SHP77 (cell line): ENCODE data around the gene DPF1.

Experiments
- DNase-seq, 2 experiments: peaks; one replicate each; lab custom pipeline; 2025; lab: John Stamatoyannopoulos, UW

The DPF1 gene

DNA sequence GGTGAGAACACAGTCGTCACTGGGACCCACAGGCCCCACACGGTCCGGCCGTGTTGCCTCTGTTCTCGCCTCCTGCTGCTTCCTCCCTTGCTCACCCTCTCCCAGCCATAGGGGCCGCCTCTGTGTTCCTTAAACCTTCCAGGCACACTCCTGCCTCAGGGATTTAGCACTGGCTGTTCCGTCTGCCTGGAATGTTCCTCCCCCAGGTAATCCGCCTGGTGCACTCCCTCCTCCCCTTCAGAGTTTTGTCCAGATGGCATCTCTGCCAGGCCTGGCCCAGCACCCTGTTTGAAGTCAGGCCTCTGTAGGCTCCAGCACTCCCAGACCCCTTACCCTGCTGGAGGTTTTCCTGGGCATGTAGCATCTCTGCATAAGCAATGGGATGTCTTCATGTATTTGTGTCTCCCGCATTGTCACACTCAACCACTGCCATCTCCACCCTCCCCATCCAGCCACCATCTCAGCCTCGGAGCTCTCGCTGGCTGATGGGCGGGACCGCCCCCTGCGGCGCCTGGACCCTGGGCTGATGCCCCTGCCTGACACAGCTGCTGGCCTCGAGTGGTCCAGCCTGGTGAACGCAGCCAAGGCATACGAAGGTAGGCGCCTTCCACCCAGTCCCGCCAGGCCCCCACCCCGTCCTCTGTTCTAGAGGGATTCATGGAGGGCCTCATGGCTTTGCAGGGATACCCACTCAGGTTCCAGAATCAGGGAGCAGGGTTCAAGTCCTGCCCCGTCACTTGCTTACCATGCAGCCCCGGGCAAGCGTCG is 25.9 kb downstream of the DPF1 start:
- no peak for DNase-seq

DNA sequence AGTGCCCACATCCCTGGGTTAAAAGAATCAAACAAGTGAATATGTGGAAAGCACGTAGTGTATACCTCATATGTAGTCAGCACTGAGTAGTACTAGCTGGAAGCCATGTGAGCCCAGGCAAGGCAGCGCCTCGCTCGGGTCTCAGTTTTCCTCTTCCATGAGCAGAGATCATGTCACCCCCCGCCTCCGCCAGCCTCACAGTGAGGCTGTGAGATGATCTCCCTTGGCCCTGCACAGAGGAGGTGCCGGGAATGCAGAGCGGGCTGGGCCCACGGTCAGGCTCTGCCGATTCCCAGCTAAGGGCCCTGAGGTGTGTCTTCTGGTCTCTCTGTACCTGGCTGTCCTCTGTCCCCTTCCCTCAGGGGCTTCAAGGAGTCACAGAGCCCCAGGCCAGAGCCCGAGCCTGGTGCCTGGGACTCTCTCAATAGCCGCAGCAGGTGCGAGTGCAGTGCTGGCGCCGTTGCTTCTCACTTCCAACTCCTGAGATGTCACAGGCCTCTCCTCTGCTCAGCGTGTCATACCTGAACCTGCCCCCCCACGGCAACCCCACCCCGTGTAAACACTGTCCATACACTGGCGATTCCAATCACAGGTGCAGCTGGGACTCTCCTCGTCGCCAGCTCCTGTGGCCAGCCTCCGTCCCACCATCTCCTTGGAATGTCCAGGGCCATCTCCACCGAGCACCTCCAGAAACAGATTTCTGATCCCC is 26.9 kb downstream of the DPF1 start:
- DNase-seq, result no peak

DNA sequence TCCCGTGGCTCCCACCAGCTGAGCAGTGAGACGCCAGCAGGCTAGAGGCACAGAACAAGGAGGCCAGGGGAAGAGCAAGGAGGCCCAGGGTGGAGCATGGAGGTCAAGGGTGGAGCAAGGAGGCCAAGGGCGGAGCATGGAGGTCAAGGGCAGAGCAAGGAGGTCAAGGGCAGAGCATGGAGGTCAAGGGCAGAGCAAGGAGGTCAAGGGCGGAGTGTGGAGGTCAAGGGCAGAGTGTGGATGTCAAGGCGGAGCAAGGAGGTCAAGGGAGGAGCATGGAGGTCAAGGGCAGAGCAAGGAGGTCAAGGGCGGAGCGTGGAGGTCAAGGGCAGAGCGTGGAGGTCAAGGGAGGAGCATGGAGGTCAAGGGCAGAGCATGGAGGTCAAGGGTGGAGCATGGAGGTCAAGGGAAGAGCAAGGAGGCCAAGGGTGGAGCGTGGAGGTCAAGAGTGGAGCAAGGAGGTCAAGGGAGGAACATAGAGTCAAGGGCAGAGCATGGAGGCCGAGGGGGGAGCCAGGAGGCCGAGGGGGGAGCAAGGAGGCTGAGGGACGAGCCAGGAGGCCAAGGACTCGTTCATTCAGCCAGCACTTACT is 27.7 kb downstream of the DPF1 start:
- no peak for DNase-seq

DNA sequence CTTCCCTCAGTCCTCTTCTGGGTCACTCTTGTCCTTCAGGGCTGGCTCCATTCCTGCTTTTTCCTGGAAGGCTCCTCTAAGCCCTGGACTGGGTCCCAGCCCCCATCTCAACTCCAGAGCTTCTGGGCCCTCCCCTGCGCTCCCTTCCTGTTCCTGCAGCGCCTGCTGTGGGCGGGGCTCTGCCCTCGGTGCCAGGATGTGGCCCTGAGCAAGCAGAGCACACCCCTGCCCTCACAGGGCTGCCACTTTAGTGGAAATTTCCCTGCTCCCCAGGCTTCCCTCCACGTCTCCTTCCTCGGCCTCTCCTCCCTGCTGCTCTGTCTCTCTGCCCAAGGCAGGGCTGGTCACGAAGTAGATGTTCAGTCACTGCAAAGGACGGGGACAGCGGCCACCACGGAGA is 28.8 kb downstream of the DPF1 start:
- DNase-seq, result no peak

DNA sequence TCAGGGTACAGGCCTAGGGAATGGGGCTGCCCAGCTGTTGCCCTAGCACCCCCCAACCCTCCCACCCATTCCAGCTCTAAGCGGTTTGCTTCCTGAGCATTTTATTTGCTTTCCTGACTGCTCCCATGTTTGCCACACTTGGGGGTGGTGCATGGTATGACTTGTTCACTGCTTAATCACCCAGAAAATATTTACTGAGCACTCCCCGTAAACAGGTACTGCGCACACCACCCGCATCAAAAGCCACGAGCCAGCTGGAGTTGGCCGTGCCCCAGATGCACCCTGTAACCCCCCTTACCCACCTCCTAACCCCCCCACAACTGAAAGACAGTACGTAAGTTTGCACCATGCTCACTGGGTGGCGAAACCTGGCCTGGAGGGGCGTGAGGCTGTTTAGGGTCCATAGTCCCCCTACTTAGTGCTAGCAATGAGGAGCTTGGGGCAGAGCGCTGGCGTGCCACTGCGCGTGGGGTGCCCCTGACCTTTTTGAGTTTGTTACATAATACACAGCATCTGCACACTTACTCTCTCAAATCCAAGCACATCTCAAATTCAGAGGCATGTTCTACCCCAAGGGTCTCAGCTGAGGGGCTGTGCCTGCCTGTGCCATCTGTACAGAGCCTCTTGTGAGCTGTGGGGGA is 29.8 kb downstream of the DPF1 start:
- DNase-seq, result no peak

DNA sequence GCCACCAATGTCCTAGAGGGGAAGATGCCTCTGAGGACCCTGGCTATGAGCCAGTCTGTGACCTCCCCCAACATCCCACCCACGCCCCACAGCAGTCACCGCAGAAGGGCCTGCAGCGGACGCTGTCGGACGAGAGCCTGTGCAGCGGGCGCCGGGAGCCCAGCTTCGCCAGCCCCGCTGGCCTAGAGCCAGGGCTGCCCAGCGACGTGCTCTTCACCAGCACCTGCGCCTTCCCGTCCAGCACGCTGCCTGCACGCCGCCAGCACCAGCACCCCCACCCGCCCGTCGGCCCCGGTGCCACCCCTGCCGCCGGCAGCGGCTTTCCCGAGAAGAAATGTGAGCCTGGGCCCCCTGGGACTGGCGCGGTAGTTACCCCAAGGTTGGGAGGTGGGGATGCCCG is 30.6 kb downstream of the DPF1 start:
- peak; percentile 85 to 95 for DNase-seq

DNA sequence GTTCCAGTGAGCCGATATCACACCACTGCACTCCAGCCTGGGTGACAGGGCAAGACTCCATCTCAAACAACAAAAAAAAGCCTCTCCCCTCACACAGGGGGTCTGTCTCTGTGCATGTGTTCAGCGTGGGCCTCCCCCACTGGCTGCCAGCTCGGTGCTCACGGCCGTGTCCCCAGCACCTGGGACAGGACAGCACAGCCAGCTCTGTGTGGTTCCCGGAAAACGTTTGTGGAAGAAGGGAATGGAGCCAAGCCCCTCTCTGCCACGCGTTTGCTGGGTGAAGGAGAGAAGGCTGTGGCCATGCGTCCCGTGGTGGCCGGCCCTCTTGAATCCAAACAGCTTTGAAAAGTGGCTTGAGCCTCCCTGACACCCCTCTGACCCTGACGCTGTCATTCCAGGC is 32.3 kb downstream of the DPF1 start:
- no peak for DNase-seq

DNA sequence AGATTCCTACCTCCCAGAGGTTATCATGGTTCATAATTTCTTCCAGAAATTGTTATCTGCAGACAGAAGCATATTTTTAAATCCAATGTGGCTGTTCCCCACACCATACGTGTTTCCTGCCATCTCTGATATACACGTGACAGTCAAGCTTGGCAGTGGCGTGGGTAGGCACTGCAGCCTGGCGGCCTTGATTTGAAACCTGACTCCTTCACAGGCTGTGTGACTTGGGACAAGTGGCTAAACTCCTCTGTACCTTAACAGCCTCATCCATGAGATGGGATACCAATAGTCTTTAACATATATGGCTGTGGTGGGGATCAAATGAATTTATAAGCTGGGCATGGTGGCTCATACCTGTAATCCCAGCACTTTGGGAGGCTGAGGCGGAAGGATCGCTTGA is 33.2 kb downstream of the DPF1 start:
- DNase-seq, result no peak

DNA sequence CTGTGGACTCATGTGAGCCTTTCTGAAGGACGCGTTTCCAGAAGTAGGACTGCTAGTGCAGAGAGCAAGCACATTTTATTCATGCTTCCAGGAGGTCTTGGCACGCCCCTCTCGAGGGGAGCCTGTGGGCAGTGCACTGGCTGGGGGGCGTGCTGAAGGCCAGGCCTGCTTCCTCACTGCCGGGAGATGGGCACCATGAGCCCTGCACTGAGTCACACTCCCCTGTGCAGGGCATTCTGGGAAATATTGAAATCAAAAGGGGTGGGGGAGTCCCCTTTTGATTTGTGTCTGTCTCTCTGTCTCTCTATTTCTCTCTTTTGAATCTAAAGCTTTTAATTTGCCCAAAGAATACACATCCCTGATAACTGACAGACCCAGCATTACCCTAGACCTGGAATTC is 34.0 kb downstream of the DPF1 start:
- DNase-seq, result no peak

DNA sequence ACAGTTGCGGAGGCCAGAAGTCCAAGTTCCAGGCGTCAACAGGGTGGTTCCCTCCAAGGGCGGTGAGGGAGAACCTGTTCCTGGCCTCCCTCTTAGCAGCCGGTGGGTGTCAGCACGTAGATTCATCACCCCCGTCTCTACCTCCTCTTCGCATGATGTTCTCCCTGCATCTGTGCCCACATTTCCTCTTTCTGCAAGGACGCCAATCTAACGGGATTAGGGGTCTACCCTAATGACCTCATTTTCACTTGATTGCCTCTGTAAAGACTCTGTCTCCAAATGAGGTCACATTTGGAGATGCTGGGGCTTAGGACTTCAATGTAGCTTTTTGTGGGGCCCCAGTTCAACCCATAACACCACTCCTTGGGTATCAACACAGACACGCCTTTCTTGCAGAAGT is 38.5 kb downstream of the DPF1 start:
- DNase-seq, result no peak

DNA sequence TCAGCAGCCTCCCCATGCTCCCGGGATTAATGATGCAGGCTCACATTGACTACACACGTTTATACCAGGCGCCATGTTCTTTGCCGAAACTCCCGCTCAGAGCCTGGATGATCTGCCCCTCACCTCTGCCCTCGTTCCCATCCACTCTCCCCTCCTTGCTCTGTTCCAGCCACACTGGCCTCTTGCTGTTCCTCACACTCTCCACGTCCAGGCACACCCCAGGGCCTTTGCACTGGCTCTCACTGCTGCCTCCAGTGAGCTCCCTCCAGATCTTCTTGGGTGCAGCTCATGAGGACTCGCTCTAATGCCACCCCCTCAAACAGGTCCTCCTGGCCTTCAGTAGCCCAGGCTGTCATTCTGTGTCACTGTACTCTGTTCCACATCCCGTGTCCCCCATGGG is 39.2 kb downstream of the DPF1 start:
- no peak for DNase-seq

DNA sequence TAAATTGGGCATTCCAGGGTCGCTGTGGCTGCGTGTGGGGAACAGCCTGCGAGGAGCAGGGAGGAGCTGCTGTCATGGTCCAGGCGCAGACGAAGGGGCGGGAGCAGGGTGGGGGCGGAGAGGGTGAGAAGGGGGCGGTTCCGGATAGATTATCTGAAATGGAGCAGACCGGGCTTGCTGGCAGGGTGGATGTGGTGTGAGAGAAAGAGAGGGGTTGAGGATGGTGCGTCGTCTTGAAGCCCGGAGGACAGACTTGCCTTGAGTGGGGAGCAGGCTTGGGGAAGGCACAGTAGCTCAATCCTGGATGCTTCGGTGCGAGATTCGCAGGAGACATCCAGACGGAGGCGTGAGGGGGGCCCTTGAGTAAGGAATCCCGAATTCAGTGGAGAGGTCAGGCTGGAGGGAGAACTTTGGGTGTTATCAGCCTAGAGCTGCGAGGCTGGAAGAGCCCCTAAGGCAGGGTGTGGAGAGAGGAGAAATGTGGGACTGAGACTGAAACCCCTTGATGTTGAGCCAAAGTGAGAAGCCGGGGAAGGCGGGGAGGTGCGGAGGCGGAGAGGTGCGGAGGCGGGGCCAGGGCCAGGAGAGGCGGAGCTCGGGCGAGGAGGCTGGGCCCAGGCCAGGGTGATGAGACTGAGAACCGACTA is 40.6 kb downstream of the DPF1 start:
- no peak for DNase-seq

DNA sequence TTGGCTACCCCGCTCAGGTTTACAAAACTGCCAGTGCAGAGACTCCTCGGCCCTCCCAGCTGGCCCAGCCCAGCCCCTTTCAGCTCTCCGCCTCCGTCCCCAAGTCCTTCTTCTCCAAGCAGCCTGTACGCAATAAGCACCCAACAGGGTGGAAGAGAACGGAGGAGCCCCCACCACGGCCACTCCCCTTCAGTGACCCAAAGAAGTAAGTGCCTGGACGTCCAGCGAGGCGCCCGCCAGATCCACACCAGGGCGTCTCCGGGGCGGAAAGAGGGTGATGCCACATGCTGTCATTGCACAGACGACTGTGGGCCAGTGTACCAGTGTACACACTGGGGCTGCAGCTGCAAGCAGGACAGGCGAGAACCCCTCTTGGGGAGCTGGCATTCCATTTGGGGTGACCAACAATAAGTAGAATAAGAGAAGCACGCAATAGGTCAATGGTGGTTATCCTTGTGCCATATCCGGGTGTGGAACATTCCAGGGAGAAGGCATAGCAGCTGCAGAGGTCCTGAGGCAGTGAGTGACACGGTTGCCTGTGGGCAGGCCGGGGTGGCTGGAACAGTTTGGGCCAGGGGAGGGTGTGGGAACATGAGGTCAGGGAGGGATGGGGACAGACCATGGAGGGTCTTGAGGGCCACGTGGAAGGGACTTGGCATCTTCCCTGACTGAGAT is 41.3 kb downstream of the DPF1 start:
- DNase-seq, result no peak

DNA sequence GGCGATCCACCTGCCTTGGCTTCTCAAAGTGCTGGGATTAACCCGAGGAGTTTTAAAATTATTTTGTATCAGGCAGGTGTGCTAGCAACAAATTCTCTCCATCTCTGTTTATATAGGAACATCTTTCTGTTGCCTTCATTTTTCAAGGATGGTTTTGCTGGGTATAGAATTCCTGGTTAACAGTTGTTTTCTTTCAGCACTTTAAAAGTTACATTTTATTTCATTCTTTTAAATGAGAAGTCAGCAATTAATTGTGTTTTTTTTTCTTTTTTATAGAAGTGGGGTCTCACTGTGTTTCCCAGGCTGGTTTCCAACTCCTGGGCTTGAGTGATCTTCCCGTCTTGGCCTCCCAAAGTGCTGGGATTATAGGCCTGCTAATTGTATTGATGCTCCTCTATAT is 44.0 kb downstream of the DPF1 start:
- DNase-seq, result no peak

DNA sequence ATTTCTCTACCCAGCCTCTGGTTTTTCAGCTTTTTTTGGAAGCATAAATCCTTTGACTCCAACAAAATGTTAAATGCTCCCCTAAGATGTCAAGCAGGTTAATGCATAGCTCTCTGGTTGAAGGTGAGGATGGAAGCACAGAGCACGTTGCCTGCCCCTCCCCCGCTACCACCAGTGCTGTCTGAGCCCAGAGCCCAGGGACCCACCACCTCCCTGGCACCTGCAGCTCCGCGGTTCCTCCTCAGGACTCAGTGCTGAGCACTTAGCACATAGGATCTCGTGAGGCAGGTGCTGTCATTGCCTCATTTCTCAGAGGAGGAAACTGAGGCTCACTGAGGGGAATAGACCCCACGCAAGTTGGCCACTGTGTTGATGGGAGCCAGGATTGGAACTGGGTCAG is 48.6 kb downstream of the DPF1 start:
- DNase-seq, result no peak

DNA sequence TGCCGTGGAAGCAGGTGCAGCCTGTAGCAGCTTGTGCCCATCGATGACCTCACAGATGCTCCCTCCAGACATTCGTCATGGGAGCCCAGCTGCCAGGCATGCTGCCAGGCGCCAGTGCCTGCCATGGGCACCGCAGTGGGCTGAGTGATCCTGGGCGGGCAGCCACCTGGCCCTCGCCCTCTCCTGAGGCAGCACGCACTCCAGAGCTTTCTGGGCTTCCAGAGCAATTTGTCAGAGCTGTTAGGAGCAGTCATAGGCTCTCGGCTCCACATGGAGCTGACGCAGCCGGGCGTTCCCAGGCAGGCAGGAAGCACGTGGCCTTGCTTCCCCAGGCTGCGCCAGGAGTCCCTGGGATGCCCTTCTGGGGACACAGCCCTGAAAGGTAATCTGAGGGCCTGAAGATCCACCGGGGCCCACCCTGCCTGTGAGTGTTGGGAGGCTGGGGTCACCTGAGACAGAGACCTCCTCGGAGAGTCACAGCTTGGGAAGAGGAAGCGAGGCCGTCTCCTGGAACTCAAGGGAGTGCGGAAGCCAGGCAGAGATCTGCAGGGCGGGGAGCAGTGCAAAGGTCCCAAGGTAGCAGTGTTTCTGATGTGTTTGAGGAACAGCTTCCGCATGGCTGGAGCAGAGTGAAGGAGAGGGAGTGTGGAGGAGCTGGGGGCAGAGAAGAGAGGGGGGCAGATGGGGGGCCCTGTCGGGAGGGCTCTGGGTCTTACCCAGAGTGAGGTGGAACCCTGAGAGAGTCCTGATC is 50.6 kb downstream of the DPF1 start:
- peak; percentile 94 to 98 for DNase-seq

DNA sequence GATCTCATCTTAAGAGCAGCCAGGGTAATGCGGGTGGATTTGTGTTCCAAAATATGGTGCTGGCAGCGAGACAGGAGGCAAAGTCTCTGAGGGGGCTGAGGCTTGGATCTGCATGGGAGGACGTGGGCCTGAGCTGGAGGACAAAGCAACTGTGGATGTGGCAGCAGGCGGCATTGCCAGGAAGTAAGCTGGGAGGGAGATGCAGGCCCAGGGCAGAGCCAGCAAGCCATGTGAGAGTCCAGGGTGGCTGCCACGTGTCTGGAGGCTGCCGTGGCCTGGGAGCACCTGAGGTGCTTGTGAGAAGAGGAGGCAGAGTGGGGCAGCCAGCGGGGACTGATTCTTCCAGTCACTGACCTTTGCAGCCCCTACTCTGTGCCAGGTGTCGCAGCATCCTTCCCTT is 52.0 kb downstream of the DPF1 start:
- peak; percentile 38 to 56 for DNase-seq

DNA sequence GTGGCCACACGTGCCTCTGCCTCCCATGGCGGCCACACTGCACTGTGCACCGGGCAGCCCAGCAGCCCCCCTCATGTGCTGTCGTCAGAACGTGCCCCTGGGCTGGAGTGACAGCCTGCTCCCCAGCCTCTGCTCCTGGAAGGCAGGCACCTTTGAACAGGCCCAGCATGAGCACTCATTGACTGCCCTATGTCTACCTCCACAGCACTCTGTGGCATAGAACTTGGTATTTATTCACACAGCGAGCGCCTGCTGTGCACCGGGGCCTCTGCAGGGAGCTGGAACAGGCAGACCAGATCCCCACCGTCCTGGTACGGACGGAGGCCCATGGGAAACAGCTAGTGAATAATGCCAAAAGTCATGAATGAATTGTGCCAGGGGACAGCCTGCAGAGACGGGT is 53.7 kb downstream of the DPF1 start:
- no peak for DNase-seq

DNA sequence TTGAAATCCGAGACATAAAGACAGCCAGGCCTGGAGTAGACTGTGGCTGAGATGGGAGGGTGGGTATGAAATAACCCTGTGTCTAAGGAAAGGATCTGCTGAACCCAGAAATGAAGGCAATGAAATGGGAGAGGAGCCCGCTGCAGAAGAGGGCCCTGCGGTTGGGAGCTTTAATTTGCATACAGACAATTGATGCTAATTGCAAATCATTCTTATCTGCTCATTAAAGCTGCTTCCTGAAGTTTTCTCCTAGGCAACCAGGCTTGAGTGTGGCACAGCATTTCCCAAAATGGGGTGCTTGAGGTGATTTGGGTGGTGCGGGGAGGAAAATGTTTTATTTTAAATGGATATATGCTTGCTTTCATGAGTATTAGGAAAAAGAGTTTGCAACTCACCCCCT is 55.4 kb downstream of the DPF1 start:
- DNase-seq, result no peak

DNA sequence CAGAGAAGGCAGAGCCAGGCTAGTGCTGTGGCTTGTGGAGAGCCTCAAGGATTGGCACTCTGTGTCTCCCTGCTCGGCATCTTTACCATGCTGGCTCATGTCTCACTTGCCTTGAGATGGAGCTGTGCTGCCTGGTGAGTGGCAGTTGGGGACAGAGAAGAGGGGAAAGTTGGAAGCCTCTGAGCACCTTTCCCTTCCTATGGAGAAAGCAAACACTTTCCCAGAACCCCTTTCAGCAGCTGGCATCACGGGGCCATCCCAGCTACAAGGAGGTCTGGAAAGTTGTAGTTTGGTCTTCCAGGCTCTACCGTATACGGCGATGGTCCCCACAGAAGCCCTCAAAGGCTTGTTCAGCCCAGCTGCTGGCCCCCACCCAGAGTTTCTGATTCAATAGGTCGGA is 58.7 kb downstream of the DPF1 start:
- DNase-seq, result no peak

DNA sequence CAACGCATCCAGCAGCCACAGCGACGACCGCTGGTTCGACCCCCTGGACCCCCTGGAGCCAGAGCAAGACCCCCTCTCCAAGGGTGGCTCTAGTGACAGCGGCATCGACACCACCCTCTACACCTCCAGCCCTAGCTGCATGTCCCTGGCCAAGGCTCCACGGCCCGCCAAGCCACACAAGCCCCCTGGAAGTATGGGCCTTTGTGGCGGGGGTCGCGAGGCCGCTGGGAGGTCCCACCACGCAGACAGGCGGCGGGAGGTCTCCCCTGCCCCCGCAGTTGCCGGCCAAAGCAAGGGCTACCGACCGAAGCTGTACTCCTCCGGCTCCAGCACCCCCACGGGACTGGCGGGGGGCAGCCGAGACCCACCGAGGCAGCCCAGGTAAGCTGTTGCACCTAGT is 59.5 kb downstream of the DPF1 start:
- DNase-seq, result no peak
